HG02852 (cell line): ENCODE data around the gene LKAAEAR1.
"Not testable (repeated sequence)": the region's sequence is repeated elsewhere in the genome, so short reads cannot be mapped to it uniquely, and the experiment has no call there.

ENCODE experiments used
- ATAC-seq: cut with Tn5 transposase; IDR thresholded peaks from one replicate; pipeline ENCODE4 v1.9.1; 2021; ENCODE audit warnings: mild to moderate bottlenecking, moderate library complexity; ENCODE audit not compliant: unreplicated experiment

LKAAEAR1 gene

GRCh38 chr20:64083804-64084684 is at the start of gene LKAAEAR1:
Gene LKAAEAR1 (minus strand): TSS chr20:64084398. CDS start chr20:64084219, 179 bp downstream.
- no peak for ATAC-seq

GRCh38 chr20:64131406-64131805 is 47.2 kb upstream of the LKAAEAR1 start:
- no peak for ATAC-seq

DNA sequence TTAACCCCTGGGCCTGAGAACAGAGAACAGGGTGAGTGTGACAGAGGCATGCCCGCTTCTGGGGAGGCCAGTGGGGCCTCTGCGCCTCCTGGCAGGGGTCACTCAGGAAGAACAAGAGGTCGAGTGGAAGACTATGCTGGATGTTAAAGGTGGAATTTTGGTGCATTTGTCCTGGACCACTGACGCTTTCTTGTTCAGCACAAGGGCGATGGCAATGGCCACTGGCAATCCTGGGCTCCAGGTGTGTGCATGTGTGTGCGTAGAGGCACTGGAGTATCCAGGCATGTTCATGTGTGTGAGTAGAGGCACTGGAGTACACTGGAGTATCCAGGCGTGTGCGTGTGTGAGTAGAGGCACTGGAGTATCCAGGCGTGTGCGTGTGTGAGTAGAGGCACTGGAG is 46.7 kb upstream of the LKAAEAR1 start:
- no peak for ATAC-seq

DNA sequence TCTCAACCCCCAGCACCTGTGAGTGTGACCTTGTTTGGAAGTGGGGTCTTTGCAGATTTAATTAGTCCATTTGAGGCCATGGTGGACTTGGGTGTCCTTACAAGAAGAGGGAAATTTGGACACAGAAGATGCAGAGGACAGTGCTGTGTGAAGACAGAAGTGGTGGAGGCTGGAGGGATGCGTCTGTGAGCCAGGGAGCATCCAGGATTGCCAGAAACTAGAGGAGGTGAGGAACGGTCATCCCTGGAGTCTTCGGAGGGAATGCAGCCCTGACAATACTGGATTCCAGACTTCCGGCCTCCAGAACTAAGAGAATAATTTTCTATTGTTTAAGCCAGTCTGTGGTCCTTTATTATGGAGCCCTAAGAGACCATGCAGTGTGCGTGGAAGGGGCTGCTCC is 46.1 kb upstream of the LKAAEAR1 start:
- no peak for ATAC-seq

GRCh38 chr20:64129146-64129782 is 45.1 kb upstream of the LKAAEAR1 start:
- ATAC-seq, result no peak

DNA sequence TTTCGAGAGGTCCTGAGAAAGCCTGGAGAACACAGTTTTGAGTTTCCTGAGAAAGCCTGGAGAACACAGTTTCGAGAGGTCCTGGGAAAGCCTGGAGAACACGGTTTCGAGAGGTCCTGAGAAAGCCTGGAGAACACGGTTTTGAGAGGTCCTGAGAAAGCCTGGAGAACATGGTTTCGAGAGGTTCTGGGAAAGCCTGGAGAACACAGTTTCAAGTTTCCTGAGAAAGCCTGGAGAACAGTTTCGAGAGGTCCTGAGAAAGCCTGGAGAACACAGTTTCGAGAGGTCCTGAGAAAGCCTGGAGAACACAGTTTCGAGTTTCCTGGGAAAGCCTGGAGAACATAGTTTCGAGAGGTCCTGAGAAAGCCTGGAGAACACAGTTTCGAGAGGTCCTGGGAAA is 39.3 kb upstream of the LKAAEAR1 start:
- not testable (repeated sequence) for ATAC-seq

DNA sequence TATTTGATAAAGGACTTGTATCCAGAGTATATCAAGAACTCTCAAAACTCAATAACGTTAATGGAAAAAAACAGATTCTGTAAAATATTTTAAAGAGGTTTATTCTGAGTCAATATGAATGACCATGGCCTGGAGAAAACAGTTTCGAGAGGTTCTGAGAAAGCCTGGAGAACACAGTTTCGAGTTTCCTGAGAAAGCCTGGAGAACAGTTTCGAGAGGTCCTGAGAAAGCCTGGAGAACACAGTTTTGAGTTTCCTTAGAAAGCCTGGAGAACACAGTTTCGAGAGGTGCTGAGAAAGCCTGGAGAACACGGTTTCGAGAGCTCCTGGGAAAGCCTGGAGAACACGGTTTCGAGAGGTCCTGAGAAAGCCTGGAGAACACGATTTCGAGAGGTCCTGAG is 38.7 kb upstream of the LKAAEAR1 start:
- not testable (repeated sequence) for ATAC-seq

GRCh38 chr20:64121586-64121985 is 37.4 kb upstream of the LKAAEAR1 start:
- no peak for ATAC-seq

- ATAC-seq, result no peak
Measured at GRCh38 chr20:64119681-64120341, 35.6 kb upstream of the LKAAEAR1 start.

DNA sequence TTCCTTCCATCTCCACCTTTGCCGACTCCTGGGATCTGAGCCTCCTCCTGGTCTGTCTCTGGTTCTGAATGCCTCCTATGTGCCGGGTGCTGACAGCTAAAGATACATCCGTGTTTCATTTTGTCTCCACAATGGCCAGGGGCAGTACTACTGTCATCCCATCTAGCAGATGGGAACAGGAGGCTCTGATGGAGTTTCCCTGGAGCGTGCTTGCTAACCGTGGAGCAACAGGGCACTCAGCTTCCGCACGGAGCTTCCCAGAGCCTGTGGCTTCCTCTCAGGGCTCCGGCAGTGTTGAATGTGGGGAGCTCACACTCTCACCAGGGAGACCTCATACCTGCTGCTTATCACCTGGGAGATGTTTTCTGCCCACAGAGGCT is 35.1 kb upstream of the LKAAEAR1 start:
- no peak for ATAC-seq

- not testable (repeated sequence) for ATAC-seq
Measured at GRCh38 chr20:64117432-64117777, 33.2 kb upstream of the LKAAEAR1 start.

- ATAC-seq, result no peak
Measured at GRCh38 chr20:64116541-64117431, 32.6 kb upstream of the LKAAEAR1 start.

- ATAC-seq, result no peak
Measured at GRCh38 chr20:64116016-64116415, 31.8 kb upstream of the LKAAEAR1 start.

GRCh38 chr20:64115171-64115911 is 31.1 kb upstream of the LKAAEAR1 start:
- no peak for ATAC-seq

DNA sequence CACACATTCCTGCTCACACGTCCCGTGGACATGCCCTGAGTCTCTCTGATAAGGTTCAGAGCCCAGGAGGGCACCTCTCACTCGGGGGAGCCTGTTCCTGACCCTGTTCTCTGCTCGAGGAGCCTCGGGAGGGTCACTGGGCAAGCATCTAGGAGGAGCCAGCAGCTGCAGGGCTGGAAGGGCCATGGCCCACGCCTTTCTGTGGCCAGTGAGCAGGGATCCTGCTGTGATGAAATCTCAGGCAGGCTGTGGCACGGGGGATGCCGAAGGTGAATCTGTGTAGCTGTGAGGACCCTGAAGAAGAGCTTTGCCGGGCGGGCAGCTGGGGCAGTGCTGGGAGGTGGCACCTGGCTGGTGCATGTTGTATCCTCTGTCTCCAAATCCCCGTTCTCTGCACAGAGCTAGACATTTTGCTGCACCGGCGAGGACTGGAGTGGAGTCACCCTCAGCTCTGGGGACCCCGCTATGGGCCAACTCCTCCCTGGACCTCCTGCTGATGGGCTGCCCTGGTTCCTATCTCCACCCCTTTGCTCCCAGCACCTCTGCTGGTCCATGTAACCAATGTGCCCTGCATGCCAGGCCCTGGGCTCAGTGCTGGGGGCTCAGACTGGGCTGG is 30.3 kb upstream of the LKAAEAR1 start:
- no peak for ATAC-seq

- no peak for ATAC-seq
Measured at GRCh38 chr20:64113796-64114355, 29.7 kb upstream of the LKAAEAR1 start.

GRCh38 chr20:64113444-64113775 is 29.2 kb upstream of the LKAAEAR1 start:
- no peak for ATAC-seq

DNA sequence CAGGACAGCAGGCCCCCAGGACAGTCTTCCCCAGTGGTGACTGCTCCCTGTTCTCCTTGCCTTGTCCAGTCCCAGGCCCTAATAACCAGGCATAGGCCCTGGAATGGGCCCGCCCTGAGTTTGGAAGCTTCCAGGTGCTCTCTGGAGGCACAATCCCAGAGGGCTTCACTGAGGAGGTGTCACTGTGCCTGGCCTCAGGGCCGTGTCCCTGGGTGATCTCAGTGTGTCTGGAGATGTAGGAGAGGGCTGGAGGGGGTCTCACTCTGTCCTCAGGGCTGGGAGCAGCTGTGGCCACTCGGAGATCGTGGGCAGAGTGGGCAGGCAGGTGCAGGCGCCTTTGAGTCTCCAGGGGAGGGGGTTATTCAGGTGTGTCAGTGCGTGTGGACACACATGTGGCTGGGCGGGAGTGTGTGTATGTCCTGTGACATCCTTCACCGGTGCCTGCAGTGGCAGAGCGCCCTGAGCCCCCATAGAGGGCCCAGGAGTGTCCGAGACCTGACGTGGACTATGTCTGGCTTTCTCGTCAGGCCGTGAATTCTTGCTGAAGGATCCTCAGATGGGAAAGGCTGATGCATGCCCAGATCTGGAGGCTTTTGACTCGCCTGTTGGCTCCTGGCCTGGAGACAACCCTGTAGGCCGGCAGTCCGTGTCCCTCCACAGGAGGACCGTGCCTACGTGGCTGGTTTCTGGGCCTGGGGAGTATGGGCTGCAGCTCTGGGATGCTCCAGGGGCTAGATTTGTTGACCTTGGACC is 28.7 kb upstream of the LKAAEAR1 start:
- no peak for ATAC-seq
